CD4-positive, alpha-beta T cell treated with Interleukin-21 for 1 hour (primary cell): ENCODE measurements around the gene CLCN7.

Source experiments
- DNase-seq: peaks from one replicate; pipeline ENCODE4 v3.0.0-alpha.2; 2020

CLCN7 gene

GRCh38 chr16:1395444-1396031 lies 79.3 kb downstream of the CLCN7 start:
- no peak for DNase-seq
